Measurements from ENCODE around the gene SLC17A2.
"Not testable (repeated sequence)": the region's sequence is repeated elsewhere in the genome, so short reads cannot be mapped to it uniquely, and the experiment has no call there.

The SLC17A2 gene

GRCh38 chr6:25952535-25952934 is 22.0 kb upstream of the SLC17A2 start:
- DNase-seq (ENCODE audit: low spot score): no peak

GRCh38 chr6:25951296-25952032 is 21.0 kb upstream of the SLC17A2 start:
- DNase-seq (ENCODE audit: low spot score): no peak

DNA sequence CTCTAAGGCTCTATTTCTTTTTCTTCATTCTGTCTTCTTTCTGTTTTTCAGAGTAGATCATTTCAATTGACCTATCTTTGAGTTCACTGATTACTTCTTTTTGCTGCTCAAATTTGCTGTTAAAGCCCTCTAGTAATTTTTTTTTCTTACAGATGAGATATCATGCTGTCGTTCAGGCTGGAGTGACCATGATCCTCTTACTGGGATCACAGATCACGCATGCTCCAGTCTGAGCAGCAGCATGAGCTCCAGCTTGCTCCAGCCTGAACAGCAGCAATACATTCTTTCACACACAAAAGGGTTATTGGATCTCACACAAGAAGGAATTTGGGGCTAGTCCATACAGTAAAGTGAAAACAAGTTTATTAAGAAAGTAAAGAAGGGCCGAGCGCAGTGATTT is 19.8 kb upstream of the SLC17A2 start:
- no peak for DNase-seq (ENCODE audit: low spot score)

GRCh38 chr6:25949695-25950094 is 19.2 kb upstream of the SLC17A2 start:
- no peak for DNase-seq (ENCODE audit: low spot score)

DNA sequence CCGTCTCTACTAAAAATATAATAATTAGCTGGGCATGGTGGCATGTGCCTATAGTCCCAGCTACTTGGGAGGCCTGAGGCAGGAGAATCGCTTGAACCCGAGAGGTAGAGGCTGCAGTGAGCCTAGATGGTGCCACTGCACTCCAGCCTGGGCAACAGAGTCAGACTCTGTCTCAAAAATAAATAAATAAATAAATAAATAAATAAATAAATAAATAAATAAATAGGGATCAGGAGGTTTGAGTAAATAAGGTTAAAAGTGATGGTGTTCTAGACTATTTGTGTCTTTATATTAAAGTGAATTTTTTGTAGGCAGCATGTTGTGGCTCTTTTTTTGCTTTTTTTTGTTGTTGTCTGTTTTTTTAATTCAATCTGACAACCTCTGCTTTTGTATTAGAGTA is 17.0 kb upstream of the SLC17A2 start:
- DNase-seq (ENCODE audit: low spot score): not testable (repeated sequence)

DNA sequence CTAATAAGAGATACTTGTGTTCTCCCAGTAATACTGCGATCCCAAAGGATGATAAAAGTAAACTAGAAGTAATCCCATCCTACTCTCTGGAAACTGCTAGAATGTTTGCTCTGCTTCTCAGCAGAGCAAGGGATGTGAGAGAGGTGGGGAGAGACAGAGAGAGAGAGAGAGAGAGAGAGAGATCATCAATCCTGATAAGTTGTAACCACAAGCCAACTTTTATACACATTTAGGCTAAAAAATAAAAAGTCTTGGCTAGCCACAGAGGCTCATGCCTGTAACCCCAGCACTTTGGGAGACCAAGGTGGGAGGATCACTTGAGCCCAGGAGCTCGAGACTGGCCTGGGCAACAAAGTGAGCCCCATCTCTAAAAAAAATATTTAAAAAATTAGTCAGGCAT is 16.1 kb upstream of the SLC17A2 start:
- DNase-seq (ENCODE audit: low spot score): no peak

DNA sequence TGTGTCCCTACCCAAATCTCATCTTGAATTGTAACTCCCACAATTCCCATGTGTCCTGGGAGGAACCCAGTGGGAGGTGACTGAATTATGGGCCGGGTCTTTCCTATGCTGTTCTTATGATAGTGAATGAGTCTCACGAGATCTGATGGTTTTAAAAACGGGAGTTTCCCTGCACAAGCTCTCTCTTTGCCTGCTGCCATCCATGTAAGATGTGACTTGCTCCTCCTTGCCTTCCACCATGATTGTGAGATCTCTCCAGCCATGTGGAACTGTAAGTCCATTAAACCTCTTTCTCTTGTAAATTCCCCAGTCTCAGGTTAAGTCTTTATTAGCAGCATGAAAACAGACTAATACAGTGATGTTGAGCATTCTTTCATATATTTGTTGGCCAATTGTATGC is 15.2 kb upstream of the SLC17A2 start:
- not testable (repeated sequence) for DNase-seq (ENCODE audit: low spot score)

- DNase-seq (ENCODE audit: low spot score): no peak
Observed at GRCh38 chr6:25944688-25945574, 14.4 kb upstream of the SLC17A2 start.

DNA sequence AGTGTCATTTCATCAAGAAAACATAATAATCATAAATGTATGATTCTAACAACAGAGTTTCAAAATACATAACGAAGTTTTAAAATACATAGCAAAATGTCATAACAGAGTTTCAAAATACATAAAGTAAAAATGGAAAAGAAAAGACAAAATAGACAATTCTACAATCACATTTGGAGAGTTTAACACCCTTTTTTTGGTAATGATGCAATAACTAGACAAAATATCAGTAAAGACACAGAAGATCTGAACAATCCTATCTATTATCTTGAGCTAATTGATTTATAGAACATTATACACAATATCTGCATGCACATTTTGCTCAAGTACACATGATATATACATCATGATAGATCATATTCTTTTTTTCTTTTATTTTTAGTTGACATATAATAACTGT is 13.4 kb upstream of the SLC17A2 start:
- DNase-seq (ENCODE audit: low spot score): no peak

DNA sequence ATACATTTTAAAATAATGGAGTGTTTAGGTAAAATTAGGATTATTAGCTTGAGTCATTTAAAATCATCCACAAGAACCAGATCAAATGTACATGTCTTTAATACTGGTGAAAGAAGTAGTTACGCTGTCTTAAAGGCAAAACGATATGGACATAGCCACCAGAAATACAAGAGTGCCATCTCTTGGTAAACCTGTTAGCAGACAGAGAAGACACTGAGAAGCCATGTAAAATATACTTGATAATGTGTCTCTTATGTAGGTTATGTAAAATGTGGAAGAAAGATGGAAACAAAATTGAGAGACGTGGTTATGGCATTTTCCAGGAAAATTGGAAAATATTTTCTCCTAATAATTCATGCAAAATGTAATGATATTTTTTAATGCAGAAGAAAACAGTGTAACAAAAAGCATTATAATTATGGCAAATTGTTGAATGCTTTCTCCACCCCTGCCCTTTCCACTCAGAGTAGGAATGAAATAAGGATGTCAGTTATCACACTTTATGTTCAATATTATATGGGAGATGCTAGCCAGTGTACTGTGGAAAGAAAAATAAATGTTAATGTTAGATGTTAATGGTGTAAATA is 12.2 kb upstream of the SLC17A2 start:
- DNase-seq (ENCODE audit: low spot score): peak; percentile 66

GRCh38 chr6:25939593-25939992 is 9.1 kb upstream of the SLC17A2 start:
- peak; percentile 7 for DNase-seq (ENCODE audit: low spot score)

DNA sequence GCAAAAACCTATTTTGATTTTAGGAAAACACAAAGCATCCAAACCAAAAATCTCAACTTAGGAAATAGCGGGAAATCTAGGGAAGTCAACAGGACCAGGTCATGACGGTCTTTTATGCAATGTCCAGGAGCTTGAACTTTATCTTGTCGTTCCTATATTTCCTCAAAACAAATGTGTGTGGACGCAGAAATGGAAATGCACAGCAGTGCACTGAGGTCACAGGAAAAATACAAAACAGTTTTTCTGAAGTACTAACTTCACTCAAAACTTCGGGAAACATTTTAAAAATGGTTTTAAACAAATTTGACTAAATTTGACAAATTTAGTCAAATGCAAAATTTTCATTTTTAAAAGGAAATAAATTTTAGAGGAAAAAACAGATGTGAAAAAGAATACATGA is 5.5 kb upstream of the SLC17A2 start:
- DNase-seq (ENCODE audit: low spot score): no peak

DNA sequence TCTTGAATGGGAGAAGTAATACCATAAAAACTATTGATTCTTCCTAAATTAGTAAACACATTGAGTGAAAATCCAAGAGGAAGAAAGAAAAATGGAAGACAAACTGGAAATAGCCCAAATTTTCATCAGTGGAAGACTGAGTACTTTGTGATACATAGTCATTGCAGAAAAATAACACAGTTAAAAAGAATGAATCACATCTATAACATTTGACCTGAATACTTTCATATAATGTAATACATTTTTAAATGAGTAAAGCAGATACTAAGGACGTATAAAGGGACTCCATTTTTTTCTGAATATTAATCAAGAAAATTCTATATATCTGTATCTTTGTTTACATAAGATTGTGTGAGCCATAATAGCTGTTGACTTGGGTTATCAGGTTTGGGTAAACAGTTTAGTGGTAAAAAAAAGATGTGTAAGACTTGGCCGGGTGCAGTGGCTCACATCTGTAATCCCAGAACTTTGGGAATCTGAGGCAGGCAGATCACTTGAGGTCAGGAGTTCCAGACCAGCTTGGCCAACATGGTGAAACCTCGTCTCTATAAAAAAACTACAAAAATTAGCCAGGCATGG is 4.3 kb upstream of the SLC17A2 start:
- no peak for DNase-seq (ENCODE audit: low spot score)

- no peak for DNase-seq (ENCODE audit: low spot score)
Observed at GRCh38 chr6:25934156-25934555, 3.7 kb upstream of the SLC17A2 start.

DNA sequence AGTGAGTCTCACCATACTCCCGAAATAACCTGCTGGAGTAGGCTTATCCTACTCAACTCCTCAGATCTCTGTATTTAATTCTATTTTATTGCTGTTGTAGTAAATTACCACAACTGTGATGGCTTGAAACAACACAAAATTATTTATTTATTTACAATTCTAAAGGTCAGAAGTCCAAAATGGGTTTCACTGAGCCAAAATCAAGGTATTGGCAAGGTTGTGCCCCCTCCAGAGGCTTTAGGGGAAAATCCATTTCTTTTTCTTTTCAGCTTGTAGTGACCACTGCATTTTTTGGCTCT is 869 bp upstream of the SLC17A2 start:
- DNase-seq (ENCODE audit: low spot score): no peak

DNA sequence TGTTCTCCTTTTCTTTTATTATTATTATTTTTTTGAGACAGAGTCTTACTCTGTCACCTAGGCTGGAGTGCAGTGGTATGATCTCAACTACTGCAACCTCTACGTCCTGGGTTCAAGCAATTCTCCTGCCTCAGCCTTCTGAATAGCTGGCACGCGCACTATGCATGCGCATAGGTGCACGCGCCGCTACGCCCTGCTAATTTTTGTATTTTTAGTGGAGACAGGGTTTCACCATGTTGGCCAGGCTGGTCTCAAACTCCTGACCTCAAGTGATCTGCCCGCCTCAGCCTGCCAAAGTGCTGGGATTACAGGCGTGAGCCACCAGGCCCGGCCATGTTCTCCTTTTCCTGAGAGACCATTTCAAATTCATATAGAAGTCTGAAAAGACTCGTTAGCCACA is 706 bp downstream of the SLC17A2 start:
- DNase-seq (ENCODE audit: low spot score): not testable (repeated sequence)

- no peak for DNase-seq (ENCODE audit: low spot score)
Observed at GRCh38 chr6:25928562-25929324, 1.7 kb downstream of the SLC17A2 start.

GRCh38 chr6:25927756-25928216 is 2.7 kb downstream of the SLC17A2 start:
- no peak for DNase-seq (ENCODE audit: low spot score)

DNA sequence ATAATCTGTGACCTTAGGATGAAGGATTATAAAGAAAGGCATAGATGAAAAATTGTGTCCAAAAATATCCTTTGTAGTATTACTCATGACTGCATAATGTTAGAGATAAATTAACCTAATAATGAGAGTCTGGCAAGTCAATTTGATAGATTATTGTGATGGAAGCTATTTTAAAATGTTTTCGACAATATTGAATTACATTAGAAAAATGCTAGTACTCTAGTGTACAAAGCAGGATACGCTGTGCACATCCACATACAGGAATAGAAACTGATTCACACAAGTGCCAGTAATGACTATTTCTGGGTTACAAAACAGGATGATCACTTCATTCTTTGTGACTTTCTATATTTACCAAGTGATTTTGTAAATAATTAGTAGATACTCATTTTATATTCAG is 3.3 kb downstream of the SLC17A2 start:
- no peak for DNase-seq (ENCODE audit: low spot score)

DNA sequence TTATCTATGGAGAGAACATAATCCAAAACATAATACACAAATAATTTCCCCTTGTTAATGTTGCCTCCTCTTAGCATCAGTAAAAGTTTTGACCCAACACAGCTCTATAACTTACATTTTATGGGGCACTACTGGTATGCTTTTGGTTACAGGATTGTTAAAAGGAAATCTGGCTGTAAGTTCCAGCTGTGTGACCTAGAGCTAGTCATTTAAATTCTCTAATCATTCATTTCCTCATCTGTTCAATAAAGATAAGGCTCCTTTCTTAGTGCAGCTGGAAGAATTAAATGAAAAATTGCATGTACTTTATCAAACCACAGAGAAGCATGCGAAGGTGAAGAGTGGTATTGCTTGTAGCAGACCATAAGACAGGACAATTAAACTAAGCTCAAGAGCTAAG is 4.6 kb downstream of the SLC17A2 start:
- no peak for DNase-seq (ENCODE audit: low spot score)

- peak; percentile 48 for DNase-seq (ENCODE audit: low spot score)
Observed at GRCh38 chr6:25922301-25922700, 8.2 kb downstream of the SLC17A2 start.

Data from kidney tubule cell (primary cell).